Loucy (cell line): ENCODE data around the gene BBX.

Source experiments
- CTCF ChIP-seq: fragments of 200-600 bp; sonication (generic); conservative IDR thresholded peaks from 2 replicates; pipeline ENCODE4 v1.5.1; 2014; ENCODE audit warnings: mild to moderate bottlenecking, antibody characterized with exemption, low read length
- EZH2phosphoT487 ChIP-seq: fragments of 200-600 bp; IDR thresholded peaks from 2 replicates; pipeline ENCODE4 v1.6.1; 2018; ENCODE audit warnings: antibody characterized with exemption, mild to moderate bottlenecking, moderate library complexity, borderline replicate concordance

GRCh38 chr3:107757140-107757539 is 234.4 kb downstream of the BBX start:
- no peak for TF ChIP-seq CTCF
- TF ChIP-seq EZH2phosphoT487, result no peak
